HL-60/S4 treated with phorbol 12-myristate 13-acetate at 8.2 ng/mL for 4 days and 3 days (cell line): Measurements from ENCODE around the gene DDX39B.

Experiments used
- in situ Hi-C: fragments of 300-500 bp; cut with MboI; formaldehyde crosslinking; loops from 2 replicates; pipeline ENCODE4 v1.15.0; 2022; ENCODE audit warnings: low sequenced_read_pairs

DDX39B gene

GRCh38 chr6:31575952-31576685 is 34.3 kb upstream of the DDX39B start:
- in situ Hi-C loops = no loop called here

- in situ Hi-C loops = no loop called here
Measured at GRCh38 chr6:31575335-31575901, 33.6 kb upstream of the DDX39B start, which contains the start of gene TNF. Gene TNF, plus strand, starts transcription at chr6:31575565. Its CDS starts 177 bp downstream, at chr6:31575742.

- in situ Hi-C loops = no loop called here
Measured at GRCh38 chr6:31574106-31575061, 32.6 kb upstream of the DDX39B start.

- in situ Hi-C loops = no loop called here
Measured at GRCh38 chr6:31573239-31574105, 31.7 kb upstream of the DDX39B start.

- in situ Hi-C loops = no loop called here
Measured at GRCh38 chr6:31572041-31572911, 30.5 kb upstream of the DDX39B start, which contains the start of gene LTA. Gene LTA, plus strand, starts transcription at chr6:31572289. Its CDS starts 454 bp downstream, at chr6:31572743.

GRCh38 chr6:31569861-31570536 is 28.2 kb upstream of the DDX39B start:
- in situ Hi-C loops = no loop called here

- in situ Hi-C loops = no loop called here
Measured at GRCh38 chr6:31568537-31568961, 26.7 kb upstream of the DDX39B start.

- in situ Hi-C loops = no loop called here
Measured at GRCh38 chr6:31567531-31568370, 25.9 kb upstream of the DDX39B start.

GRCh38 chr6:31560697-31561058 is 18.9 kb upstream of the DDX39B start:
- in situ Hi-C loops = no loop called here

GRCh38 chr6:31559958-31560696 is 18.3 kb upstream of the DDX39B start:
- in situ Hi-C loops = no loop called here

GRCh38 chr6:31559606-31559957 is 17.8 kb upstream of the DDX39B start:
- in situ Hi-C loops = no loop called here

- in situ Hi-C loops = no loop called here
Measured at GRCh38 chr6:31558631-31559500, 17.1 kb upstream of the DDX39B start.

- in situ Hi-C loops = no loop called here
Measured at GRCh38 chr6:31558318-31558625, 16.5 kb upstream of the DDX39B start.

- in situ Hi-C loops = no loop called here
Measured at GRCh38 chr6:31557443-31558317, 15.9 kb upstream of the DDX39B start.

- in situ Hi-C loops = no loop called here
Measured at GRCh38 chr6:31556307-31556706, 14.5 kb upstream of the DDX39B start.

- in situ Hi-C loops = loop anchor here (5.0 kb wide), 1 partner anchor 46 kb away; no protein-coding TSS in a partner anchor
Measured at GRCh38 chr6:31551371-31551770, 9.6 kb upstream of the DDX39B start.
